ENCODE measurements around the gene ASXL2.

The ASXL2 gene

DNA sequence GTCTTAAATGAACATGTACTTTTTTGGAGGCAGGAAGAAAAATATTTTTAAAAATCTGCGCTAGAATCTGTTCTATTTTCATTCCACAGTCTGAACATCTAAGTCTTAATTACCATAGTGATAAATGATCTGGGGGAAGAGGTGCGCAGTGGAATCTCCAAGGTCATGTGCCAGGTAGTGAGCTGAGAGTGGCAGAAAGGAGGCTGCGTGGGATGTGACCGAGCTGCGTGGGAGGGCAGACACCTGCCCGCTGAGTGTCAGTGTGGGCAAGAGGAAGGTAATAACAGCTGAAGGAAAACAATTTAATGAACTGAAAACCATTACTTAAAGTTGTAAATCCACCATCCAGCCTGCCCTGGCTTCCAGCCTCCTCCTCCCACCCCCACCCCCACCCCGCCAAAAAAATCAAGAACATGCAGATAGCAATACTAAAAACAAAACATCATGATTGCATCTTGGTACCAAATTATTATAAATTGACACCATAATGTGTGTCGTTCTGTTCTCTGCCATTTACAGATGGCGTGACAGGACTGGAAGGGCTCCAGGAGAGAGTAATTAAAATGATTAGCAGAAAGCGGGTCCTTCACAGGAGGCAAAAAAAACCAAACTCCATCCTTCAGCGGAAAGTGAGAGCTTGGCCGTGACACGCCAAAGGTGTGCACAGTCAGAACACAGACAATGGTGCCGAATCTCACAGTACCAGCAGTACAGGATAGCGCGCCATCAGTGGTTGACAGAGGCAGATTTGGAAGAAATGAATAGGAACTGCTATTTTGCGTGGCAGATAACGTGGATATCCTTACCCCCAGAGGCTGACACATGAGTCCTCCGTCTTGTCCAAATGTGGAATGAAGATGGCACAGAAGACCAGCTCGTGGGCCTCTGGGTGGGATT is 193.5 kb downstream of the ASXL2 start:
- DNase-seq: no peak

Data from CD4-positive, alpha-beta T cell treated with Interleukin-6 for 4 hours (primary cell).